EL (cell line): ENCODE data around the gene SRF.
"Not testable (repeated sequence)": the region's sequence is repeated elsewhere in the genome, so short reads cannot be mapped to it uniquely, and the experiment has no call there.

Experiments
- DNase-seq: peaks from one replicate; pipeline ENCODE4 v3.0.0-alpha.2; 2016

Gene SRF

GRCh38 chr6:43170931-43171706 is at the start of gene SRF:
Gene SRF (plus strand): TSS chr6:43171269. CDS start chr6:43171657, 388 bp downstream.
- peak; percentile 100 for DNase-seq

DNA sequence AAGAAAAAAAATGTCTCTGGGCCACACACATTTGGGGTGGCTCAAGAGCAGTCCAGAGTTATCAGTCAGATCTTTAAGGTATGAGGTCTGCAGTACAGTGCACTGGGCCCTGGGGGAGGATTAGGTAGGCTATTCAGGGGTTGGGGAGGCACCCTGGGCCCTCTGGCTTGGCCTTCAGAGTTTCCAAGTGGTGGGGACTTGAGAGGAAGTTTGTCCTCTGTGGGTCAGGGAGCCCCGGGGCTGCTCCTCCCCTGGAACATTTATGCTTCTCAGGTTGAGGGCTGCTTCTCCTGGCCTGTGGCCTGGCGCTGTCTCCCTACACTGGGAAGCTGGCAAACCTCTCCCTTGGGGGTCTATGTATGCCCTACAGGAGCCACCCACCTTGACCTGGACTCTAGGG is 48.9 kb upstream of the SRF start:
- no peak for DNase-seq

DNA sequence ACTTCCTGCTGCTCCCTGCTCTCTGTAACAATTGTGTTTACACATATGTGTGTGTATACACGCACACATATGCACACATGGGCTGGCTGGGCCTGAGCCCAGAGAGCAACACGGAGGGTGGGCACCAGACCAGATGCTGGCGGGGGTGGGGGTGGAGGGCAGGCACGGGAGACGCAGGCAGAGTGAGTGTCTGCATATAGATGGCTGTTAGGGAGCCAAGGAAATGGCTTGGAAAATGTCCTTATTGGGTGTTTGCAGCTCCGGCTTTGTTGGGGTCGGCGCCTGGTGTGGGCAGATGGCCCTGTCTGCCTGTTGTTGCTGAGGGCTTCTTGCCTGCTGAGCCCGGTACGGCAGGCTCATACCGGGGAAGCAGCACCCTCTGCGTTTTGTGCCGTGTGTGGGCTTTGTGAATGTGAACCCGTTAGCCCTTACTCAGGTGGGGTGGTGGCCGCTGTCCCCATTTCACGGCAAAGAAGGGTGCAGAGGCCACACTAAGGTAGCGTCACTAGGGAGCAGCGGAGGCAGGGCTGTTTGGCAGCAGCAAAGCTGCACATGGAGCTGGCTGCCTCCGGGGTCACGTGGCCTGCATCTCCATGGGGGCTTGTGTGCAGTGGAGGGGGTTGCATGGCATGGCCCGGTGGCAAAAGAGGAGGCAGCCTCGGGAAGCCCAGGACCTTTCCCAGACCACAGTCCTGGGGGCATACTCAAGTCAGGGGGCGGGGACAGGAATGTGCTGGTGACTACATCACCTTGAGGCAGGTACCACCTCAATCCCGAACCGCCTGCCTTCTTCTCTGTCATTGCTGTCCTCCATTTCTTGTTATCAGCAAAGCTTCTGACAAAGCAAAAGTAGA is 47.4 kb upstream of the SRF start:
- DNase-seq, result no peak

DNA sequence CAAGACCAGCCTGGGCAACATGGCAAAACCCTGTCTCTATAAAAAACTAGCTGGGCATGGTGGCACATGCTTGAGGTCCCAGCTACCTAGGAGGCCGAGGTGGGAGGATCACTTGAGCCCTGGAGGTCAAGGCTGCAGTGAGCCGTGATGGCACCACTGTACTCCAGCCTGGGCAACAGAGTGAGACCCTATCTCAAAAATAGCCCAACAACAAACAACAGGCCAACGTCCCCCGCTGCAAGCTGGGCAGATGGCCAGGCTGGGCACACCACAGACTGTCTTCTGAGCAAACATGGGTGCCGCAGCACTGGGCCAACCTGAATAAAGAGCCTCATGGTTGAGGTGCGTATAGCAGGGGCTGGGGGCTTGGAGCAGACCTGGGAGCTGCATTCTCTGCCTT is 46.6 kb upstream of the SRF start:
- no peak for DNase-seq

DNA sequence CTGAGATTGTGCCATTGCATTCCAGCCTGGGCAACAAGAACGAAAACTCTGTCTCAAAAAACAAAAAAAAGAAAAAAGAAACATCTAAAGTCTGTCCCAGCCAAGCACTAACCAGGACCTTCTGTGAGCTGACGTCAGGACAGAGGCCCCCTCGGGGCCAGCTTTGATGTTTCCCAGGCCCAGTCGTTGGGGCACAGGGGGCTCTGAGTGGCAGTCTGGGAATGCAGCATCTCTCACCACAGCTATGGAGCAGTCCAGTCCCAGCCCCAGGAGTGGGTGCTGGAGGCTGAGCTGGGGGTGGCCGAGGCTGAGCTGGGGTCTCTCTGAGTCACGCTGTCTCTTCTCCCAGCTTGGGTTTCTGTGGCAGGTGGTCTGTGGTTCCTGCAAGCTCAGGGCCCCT is 46.0 kb upstream of the SRF start:
- peak; percentile 88 for DNase-seq

GRCh38 chr6:43125555-43125954 is 45.5 kb upstream of the SRF start:
- DNase-seq, result no peak

DNA sequence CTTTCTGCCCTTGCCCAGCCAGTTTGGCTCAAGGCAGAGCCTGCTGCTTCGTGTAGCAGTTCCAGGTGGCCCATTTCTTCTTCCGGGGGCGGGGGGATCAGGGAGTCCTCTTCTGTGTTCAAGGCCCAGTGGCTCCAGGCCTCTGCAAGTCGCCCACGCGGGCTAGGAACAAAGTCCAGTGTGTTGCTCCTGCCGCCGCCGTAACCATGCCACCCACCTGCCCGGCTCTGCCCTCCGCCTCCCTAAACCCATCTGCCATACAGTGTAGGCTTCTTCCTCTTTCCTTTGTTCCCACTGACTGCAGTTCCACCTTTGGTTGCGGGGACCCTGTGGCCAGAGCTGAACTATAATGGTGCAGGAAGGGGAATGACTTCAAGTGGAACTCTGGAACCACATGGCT is 43.9 kb upstream of the SRF start:
- DNase-seq, result no peak

DNA sequence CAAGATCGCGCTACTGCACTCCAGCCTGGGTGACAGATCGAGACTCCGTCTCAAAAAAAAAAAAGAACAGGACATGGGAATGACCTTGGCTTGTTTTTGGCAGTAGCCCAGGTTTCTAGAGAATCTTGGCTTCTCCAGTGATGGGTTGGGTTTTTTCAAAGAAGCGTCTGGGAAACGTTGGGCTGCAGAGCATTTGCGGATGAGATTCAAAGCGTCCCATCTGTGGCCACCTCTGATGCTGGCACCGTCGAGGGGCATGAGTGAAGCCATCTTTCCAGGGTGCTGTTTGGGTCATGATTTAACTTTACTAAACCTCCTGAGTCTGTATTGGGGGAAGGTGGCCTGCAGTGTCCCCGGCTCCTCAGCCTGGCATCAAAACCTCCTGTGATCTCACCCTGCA is 43.2 kb upstream of the SRF start:
- DNase-seq, result no peak

GRCh38 chr6:43128926-43129325 is 42.1 kb upstream of the SRF start:
- peak; percentile 65 for DNase-seq

- DNase-seq, result peak; percentile 61
Measured at GRCh38 chr6:43129434-43130194, 41.5 kb upstream of the SRF start.

DNA sequence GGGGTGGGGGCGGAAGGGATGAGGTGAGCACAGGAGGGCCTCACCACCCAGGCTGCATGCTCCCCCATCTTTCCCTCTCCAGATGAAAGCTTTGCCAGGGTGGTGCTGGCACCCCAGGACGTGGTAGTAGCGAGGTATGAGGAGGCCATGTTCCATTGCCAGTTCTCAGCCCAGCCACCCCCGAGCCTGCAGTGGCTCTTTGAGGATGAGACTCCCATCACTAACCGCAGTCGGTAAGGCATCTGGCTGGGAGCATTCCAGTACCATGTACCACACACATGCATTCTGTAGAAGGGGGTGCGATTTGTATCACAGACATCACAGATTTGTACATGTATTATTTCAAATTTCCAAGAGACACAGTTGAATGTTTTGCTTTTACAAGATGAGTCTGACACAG is 40.6 kb upstream of the SRF start:
- no peak for DNase-seq

- DNase-seq, result not testable (repeated sequence)
Measured at GRCh38 chr6:43131379-43131778, 39.7 kb upstream of the SRF start.

GRCh38 chr6:43138267-43138666 is 32.8 kb upstream of the SRF start:
- no peak for DNase-seq

DNA sequence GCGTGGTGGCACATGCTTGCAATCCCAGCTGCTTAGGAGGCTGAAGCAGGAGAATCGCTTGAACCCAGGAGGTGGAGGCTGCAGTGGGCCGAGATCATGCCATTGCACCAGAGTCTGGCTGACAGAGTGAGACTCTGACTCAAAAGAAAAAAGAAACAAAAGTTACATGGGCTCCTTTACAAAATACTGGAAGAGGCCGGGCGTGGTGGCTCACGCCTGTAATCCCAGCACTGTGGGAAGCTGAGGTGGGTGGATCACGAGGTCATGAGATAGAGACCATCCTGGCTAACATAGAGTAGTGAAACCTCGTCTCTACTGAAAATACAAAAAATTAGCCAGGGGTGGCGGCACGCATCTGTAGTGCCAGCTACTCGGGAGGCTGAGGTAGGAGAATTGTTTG is 31.1 kb upstream of the SRF start:
- DNase-seq, result not testable (repeated sequence)

DNA sequence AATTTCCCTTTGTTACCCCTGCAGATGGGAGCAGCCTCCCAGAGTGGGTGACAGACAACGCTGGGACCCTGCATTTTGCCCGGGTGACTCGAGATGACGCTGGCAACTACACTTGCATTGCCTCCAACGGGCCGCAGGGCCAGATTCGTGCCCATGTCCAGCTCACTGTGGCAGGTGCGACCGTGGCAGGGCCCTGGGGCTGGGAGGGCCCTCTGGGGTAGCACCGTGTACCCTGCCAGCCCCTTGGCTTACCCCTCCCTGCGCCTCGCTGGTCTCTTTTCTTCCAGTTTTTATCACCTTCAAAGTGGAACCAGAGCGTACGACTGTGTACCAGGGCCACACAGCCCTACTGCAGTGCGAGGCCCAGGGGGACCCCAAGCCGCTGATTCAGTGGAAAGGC is 29.4 kb upstream of the SRF start:
- DNase-seq, result no peak

DNA sequence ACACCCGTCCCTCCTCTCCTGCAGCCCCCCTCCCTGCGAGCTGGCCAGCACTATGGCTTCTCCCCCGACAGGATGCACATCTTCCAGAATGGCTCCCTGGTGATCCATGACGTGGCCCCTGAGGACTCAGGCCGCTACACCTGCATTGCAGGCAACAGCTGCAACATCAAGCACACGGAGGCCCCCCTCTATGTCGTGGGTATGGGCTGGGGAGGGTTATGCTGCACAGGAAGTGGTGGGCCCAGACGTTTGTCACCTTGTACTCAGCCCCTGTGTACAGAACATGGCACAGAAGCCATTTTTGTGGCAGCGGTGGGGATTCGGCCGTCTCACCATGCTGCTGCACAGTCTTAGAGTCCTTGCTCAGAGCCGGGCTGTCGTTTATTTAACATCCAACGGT is 29.0 kb upstream of the SRF start:
- no peak for DNase-seq

GRCh38 chr6:43143235-43144128 is 27.6 kb upstream of the SRF start:
- DNase-seq, result peak; percentile 92

- no peak for DNase-seq
Measured at GRCh38 chr6:43144879-43145278, 26.2 kb upstream of the SRF start.

- no peak for DNase-seq
Measured at GRCh38 chr6:43146261-43146660, 24.8 kb upstream of the SRF start.

DNA sequence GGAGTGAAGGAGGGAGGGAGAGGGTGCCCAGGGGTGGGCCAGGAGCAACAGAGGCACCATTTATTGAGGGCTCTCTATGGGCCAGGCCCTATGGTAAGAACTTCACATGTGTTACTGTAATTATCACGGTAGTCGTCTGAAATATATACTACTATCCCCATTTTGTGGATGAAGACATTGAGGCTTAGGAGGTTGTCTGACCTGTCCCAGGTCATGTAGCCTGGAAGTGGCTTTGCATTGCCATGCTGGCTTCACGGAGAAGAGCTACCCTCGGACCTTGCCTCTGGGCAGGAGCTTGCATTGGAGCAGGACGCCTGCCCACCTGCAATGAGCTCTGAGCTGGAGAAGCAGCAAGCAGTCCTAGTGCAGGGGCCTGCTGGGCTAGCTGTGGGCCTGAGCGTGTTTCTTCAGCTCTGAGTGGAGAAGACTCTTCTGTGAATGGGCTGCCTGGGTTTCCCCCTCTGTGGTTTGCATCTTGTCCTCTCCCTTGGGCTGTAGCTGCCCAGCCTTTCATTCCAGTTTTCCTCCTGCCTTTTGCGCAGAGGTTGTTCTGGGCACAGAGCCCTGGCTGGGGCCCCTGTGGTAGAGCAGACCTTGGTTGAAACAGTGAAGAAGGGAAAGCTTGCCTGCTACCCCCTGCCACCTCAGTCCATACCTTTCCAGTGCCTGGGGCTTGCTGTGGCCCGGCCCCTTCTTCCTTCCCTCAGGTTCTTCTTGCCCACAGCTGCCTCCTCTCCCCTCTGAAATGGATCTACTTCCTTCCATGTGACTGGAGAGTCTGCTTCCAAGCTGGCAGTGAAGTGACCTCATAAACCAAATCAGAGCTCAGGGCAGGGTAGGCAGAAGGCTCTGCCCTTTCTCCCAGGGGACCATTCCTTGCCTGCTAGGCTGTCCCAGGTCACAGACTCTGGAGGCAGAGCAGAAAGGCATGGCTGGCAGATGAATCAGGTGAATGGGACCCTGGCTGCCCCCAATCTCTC is 24.1 kb upstream of the SRF start:
- no peak for DNase-seq
